ENCODE data around the gene CREBZF.
A peak's percentile ranks its signal among the peaks of the same experiment; 100 is the strongest.

The CREBZF gene

GRCh38 chr11:85643191-85643614, 21.7 kb downstream of the CREBZF start:
- no peak for TF ChIP-seq CTCF (IDR thresholded peaks at IDR 0.05; ENCODE audit: low read depth, low read length)
- DNase-seq (ENCODE audit: extremely low read depth, low read depth) = no peak

DNA sequence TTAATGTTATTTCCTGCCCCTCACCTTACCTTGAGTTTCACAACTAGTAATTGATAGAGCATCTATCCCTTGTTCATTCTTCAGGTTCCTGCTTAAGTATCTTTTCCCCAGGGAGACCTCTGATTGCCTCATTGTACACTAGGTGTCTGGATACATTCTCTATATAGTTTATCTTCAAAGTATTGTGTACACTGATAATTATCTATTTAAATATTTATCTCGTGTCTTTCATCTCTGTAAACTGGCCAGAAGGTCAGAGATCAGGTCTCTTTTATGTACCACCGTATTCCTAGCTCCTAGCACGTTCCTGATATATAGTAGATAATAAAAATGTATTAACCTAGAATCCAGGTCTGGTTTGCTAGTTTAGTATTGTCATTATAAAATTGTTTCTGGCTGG, 30.2 kb downstream of the CREBZF start:
- DNase-seq (ENCODE audit: extremely low read depth, low read depth) = no peak
- no peak for TF ChIP-seq CTCF (IDR thresholded peaks at IDR 0.05; ENCODE audit: low read depth, low read length)

DNA sequence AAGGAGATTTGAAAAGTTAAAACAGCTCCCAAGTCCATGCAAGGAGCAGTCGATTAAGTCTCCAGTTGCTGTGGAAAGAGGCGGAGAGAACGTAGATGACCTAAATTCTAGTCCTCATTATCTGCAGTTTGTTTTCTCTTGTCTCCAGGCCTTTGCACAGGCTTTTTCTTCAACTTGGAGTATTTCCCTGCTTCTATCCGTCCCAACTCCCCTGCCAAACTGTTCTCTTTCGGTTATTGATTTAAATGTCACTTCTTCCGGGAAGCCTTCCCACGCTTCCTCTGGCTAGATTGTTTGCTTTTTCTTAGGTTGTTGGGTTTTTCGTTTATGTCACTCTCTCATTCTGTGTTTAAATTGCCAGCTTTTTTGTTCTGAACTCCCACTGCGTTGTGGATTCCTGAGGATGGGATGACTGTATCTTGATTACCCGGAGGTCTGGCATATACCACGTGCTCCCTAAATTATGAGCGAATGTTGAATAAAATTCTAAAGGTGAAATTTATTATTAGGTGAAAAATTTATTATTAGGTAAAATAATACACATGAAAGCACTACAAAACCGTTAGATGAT, 36.1 kb downstream of the CREBZF start:
- DNase-seq (ENCODE audit: extremely low read depth, low read depth) = no peak
- no peak for TF ChIP-seq CTCF (IDR thresholded peaks at IDR 0.05; ENCODE audit: low read depth, low read length)

DNA sequence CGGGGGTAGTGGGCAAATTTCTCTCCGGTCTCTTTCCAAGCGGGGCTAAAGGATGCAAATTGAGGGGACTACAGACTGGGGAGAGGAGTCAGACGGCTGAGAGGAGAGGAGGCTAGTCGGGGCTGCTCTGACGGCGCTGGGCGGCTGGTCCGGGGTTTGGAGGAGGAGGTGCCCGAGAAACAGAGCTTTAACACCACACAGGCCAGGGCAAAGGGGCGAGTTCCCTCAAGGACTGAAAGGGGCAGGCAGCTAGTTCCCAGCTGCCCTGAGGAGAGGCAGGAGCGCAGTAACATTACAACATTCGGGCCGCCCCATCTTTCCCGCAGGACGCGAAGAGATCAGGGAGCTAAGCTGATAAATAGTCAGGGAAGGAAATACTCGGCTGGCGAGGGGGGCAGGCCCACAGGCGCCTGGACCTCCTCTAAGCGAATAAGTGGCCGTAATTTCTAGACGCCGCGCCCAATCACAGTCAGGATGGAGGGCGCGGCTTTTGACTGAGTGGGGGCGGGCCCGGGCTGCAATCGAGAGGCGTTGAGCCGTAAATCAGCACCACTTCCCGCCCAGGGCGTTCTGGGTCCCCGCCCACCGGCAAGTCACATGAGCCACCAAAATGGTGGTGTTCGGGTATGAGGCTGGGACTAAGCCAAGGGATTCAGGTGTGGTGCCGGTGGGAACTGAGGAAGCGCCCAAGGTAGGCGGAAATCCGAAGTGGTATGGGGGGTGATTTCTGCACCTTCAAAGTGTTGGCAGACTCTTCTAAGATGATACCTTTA, 36.7 kb downstream of the CREBZF start, which contains the start of gene TMEM126B:
Gene TMEM126B (plus strand): TSS at position 596 of the 773 bp plus-strand sequence. CDS start 15 bp downstream, at position 611.
- DNase-seq (ENCODE audit: extremely low read depth, low read depth) = peak; percentile 85
- TF ChIP-seq CTCF (IDR thresholded peaks at IDR 0.05; ENCODE audit: low read depth, low read length) = no peak

- DNase-seq (ENCODE audit: extremely low read depth, low read depth) = no peak
- no peak for TF ChIP-seq CTCF (IDR thresholded peaks at IDR 0.05; ENCODE audit: low read depth, low read length)
These were observed 37.5 kb downstream of the CREBZF start, which contains the start of gene DLG2 for GRCh38 chr11:85627332-85627997. Gene DLG2, minus strand, starts transcription at chr11:85627344.

GRCh38 chr11:85626496-85626895, 38.4 kb downstream of the CREBZF start:
- DNase-seq (ENCODE audit: extremely low read depth, low read depth) = no peak
- TF ChIP-seq CTCF (IDR thresholded peaks at IDR 0.05; ENCODE audit: low read depth, low read length) = no peak

GRCh38 chr11:85620256-85620655, 44.7 kb downstream of the CREBZF start:
- no peak for DNase-seq (ENCODE audit: extremely low read depth, low read depth)
- TF ChIP-seq CTCF (IDR thresholded peaks at IDR 0.05; ENCODE audit: low read depth, low read length) = no peak
